CD4-positive, alpha-beta T cell treated with Interleukin-4 for 1 hour (primary cell): ENCODE results near the gene USH1G.

Source experiments
- DNase-seq, 2 donors: peaks; one replicate each; pipeline ENCODE4 v3.0.0-alpha.2; 2020 to 2022

USH1G gene

GRCh38 chr17:74953134-74953687 lies 30.2 kb upstream of the USH1G start:
- no peak for DNase-seq

GRCh38 chr17:74952431-74953133 lies 29.5 kb upstream of the USH1G start:
- DNase-seq, result no peak

- DNase-seq, result no peak
Observed at GRCh38 chr17:74951680-74952421, 28.8 kb upstream of the USH1G start.

- DNase-seq, result no peak
Observed at GRCh38 chr17:74951065-74951464, 28.0 kb upstream of the USH1G start.

- no peak for DNase-seq
Observed at GRCh38 chr17:74950207-74950606, 27.2 kb upstream of the USH1G start.

- no peak for DNase-seq
Observed at GRCh38 chr17:74949455-74950115, 26.5 kb upstream of the USH1G start.

- DNase-seq, result no peak
Observed at GRCh38 chr17:74947041-74947754, 24.1 kb upstream of the USH1G start.

GRCh38 chr17:74946641-74947040 lies 23.6 kb upstream of the USH1G start:
- no peak for DNase-seq

GRCh38 chr17:74945543-74945942 lies 22.5 kb upstream of the USH1G start:
- DNase-seq, result no peak

GRCh38 chr17:74943808-74944522 lies 20.9 kb upstream of the USH1G start:
- DNase-seq, result no peak

- no peak for DNase-seq
Observed at GRCh38 chr17:74941128-74941725, 18.2 kb upstream of the USH1G start.

GRCh38 chr17:74939534-74939933 lies 16.5 kb upstream of the USH1G start:
- DNase-seq, result no peak

- no peak for DNase-seq
Observed at GRCh38 chr17:74938194-74938950, 15.3 kb upstream of the USH1G start.

GRCh38 chr17:74937064-74938051 lies 14.3 kb upstream of the USH1G start:
- no peak for DNase-seq

- DNase-seq, result no peak
Observed at GRCh38 chr17:74936470-74936799, 13.4 kb upstream of the USH1G start.

- DNase-seq, result no peak
Observed at GRCh38 chr17:74935585-74936469, 12.8 kb upstream of the USH1G start, which contains the start of gene OTOP3. Gene OTOP3 (plus strand): TSS chr17:74935898. CDS start chr17:74935922, 24 bp downstream.

GRCh38 chr17:74935048-74935447 lies 12.0 kb upstream of the USH1G start:
- DNase-seq, result no peak

- DNase-seq, result no peak
Observed at GRCh38 chr17:74930535-74931036, 7.5 kb upstream of the USH1G start.

- no peak for DNase-seq
Observed at GRCh38 chr17:74928786-74929185, 5.7 kb upstream of the USH1G start.
